IMR-90 (cell line): Measurements from ENCODE around the gene SDK1. TPM values are rescaled to one million over a fixed set of nuclear protein-coding genes. Genes with fewer than 3 reads are reported as not detected.

Experiments
- ATAC-seq: fragments of 200-7000 bp; cut with Tn5 transposase; 2 replicates; pipeline ENCODE4 v1.9.1; 2020; ENCODE audit warnings: low read depth, mild to moderate bottlenecking, moderate library complexity
- BruUV-seq: library from RNA; stranded (reverse); fragments of 400-500 nt; replicated peaks from 2 replicates; lab custom pipeline; 2021; lab: Mats Ljungman, UMichigan
- CTCF ChIA-PET: fragments of 300-600 bp; formaldehyde crosslinking; extraction: SDS; loops from one replicate; lab custom pipeline; 2021; ENCODE audit warnings: antibody characterized with exemption; lab: Yijun Ruan, JAX
- POLR2A ChIA-PET: fragments of 300-600 bp; sonication (Branson Sonifier 250); formaldehyde crosslinking; loops from one replicate; lab custom pipeline; 2022; ENCODE audit warnings: antibody characterized with exemption; ENCODE audit not compliant: unreplicated experiment; lab: Charles Lee
- DNase-seq: peaks from one replicate; pipeline ENCODE4 v3.0.0; 2013
- H2AFZ ChIP-seq: replicated peaks from 2 replicates; pipeline ENCODE3; 2013; ENCODE audit warnings: low read length, mild to moderate bottlenecking; ENCODE audit not compliant: poor library complexity
- H2AK5ac ChIP-seq: 2 replicates; pipeline ENCODE4 v1.6.1; 2013; ENCODE audit warnings: low read depth, low read length, inconsistent platforms
- H2AK9ac ChIP-seq: replicated peaks from 2 replicates; pipeline ENCODE3; 2013; ENCODE audit warnings: mild to moderate bottlenecking, low read depth, low read length, moderate library complexity; ENCODE audit not compliant: poor library complexity
- H2BK120ac ChIP-seq: 2 replicates; pipeline ENCODE4 v1.6.1; 2013; ENCODE audit warnings: low read depth, low read length, inconsistent platforms
- H2BK15ac ChIP-seq: 3 replicates; pipeline ENCODE4 v1.6.1; 2013; ENCODE audit warnings: low read depth, low read length, inconsistent platforms
- H2BK20ac ChIP-seq: 2 replicates; pipeline ENCODE4 v1.6.1; 2013; ENCODE audit warnings: low read depth, mild to moderate bottlenecking, inconsistent platforms, low read length, moderate library complexity
- H2BK5ac ChIP-seq: 2 replicates; pipeline ENCODE4 v1.6.1; 2013; ENCODE audit warnings: mild to moderate bottlenecking, low read depth, low read length, inconsistent platforms; ENCODE audit not compliant: poor library complexity, severe bottlenecking
- H3K14ac ChIP-seq: replicated peaks from 2 replicates; pipeline ENCODE4 v1.6.1; 2013; ENCODE audit warnings: low read depth, low read length, inconsistent platforms
- H3K18ac ChIP-seq: 2 replicates; pipeline ENCODE4 v1.6.1; 2013; ENCODE audit warnings: low read depth, low read length, control low read depth
- H3K23ac ChIP-seq: 2 replicates; pipeline ENCODE4 v1.6.1; 2013; ENCODE audit warnings: low read depth, low read length, inconsistent platforms
- H3K27ac ChIP-seq: 2 replicates; pipeline ENCODE4 v1.5.1; 2013; ENCODE audit warnings: mild to moderate bottlenecking, control low read depth, low read length; ENCODE audit not compliant: insufficient read depth
- H3K27me3 ChIP-seq: 2 replicates; pipeline ENCODE4 v1.6.1; 2013; ENCODE audit warnings: low read length; ENCODE audit not compliant: control insufficient read depth, insufficient read depth
- H3K36me3 ChIP-seq: 2 replicates; pipeline ENCODE4 v1.6.1; 2013; ENCODE audit warnings: low read length, mixed read lengths; ENCODE audit not compliant: control insufficient read depth, insufficient read depth
- H3K4ac ChIP-seq: 2 replicates; pipeline ENCODE4 v1.6.1; 2013; ENCODE audit warnings: low read depth, low read length, inconsistent platforms
- H3K4me1 ChIP-seq: 2 replicates; pipeline ENCODE4 v1.6.1; 2013; ENCODE audit warnings: low read length, mixed read lengths; ENCODE audit not compliant: control insufficient read depth, insufficient read depth
- H3K4me2 ChIP-seq: 2 replicates; pipeline ENCODE4 v1.6.1; 2013; ENCODE audit warnings: low read depth, mild to moderate bottlenecking, control low read depth, low read length, moderate library complexity
- H3K4me3 ChIP-seq: 2 replicates; pipeline ENCODE4 v1.5.1; 2013; ENCODE audit warnings: low read depth, mild to moderate bottlenecking, control low read depth, low read length, moderate library complexity; ENCODE audit not compliant: insufficient read depth
- H3K56ac ChIP-seq: 2 replicates; pipeline ENCODE4 v1.6.1; 2013; ENCODE audit warnings: low read length, inconsistent platforms; ENCODE audit not compliant: insufficient read depth; ENCODE audit errors: extremely low read depth
- H3K79me1 ChIP-seq, 2 experiments: 2 replicates each; pipeline ENCODE4 v1.6.1; 2013; ENCODE audit warnings: low read length in 2 of 2, inconsistent platforms in 1 of 2, low read depth in 1 of 2
- H3K9ac ChIP-seq: 2 replicates; pipeline ENCODE4 v1.6.1; 2013; ENCODE audit warnings: low read depth, low read length, control low read depth
- H3K9me1 ChIP-seq: 2 replicates; pipeline ENCODE4 v1.6.1; 2013; ENCODE audit warnings: low read length, inconsistent platforms; ENCODE audit not compliant: insufficient read depth
- H3K9me3 ChIP-seq: 2 replicates; pipeline ENCODE4 v1.6.1; 2013; ENCODE audit warnings: low read length; ENCODE audit not compliant: control insufficient read depth, insufficient read depth
- H4K20me1 ChIP-seq: 2 replicates; pipeline ENCODE4 v1.6.1; 2013; ENCODE audit warnings: low read length, inconsistent platforms; ENCODE audit not compliant: insufficient read depth
- H4K5ac ChIP-seq: 2 replicates; pipeline ENCODE4 v1.6.1; 2013; ENCODE audit warnings: mild to moderate bottlenecking, low read depth, low read length, control low read depth
- H4K8ac ChIP-seq, 2 experiments: 2 replicates each; pipeline ENCODE4 v1.6.1; 2013; ENCODE audit warnings: low read depth in 2 of 2, low read length in 2 of 2, control low read depth in 1 of 2, inconsistent platforms in 1 of 2
- H4K91ac ChIP-seq: 2 replicates; pipeline ENCODE4 v1.6.1; 2013; ENCODE audit warnings: low read depth, low read length, inconsistent platforms; ENCODE audit not compliant: insufficient read depth
- BHLHE40 ChIP-seq: fragments of 150-350 bp; IDR thresholded peaks from 2 replicates; pipeline ENCODE4 v1.6.1; 2016; ENCODE audit warnings: mild to moderate bottlenecking, low read depth, low read length
- CHD1 ChIP-seq: IDR thresholded peaks from 2 replicates; pipeline ENCODE4 v1.6.1; 2012; ENCODE audit warnings: low read depth, low read length, improper control_type of control experiment
- ELK1 ChIP-seq: fragments of 150-350 bp; IDR thresholded peaks from 2 replicates; pipeline ENCODE4 v1.6.1; 2016; ENCODE audit warnings: low read depth, mild to moderate bottlenecking, low read length, moderate library complexity, borderline replicate concordance
- MAFK ChIP-seq: IDR thresholded peaks from 2 replicates; pipeline ENCODE4 v1.6.1; 2012; ENCODE audit warnings: low read depth, low read length, improper control_type of control experiment
- RFX5 ChIP-seq: IDR thresholded peaks from 2 replicates; pipeline ENCODE4 v1.8.0; 2012; ENCODE audit warnings: low read depth, mild to moderate bottlenecking, low read length, moderate library complexity
- SMC3 ChIP-seq: fragments of 150-350 bp; IDR thresholded peaks from 2 replicates; pipeline ENCODE4 v1.6.1; 2016; ENCODE audit warnings: low read depth, mild to moderate bottlenecking, antibody characterized with exemption, low read length, moderate library complexity
- WGBS, 2 experiments: methylation state at CpG; one replicate each; pipeline versions ENCODE4 v1.1.5 to v1.1.7; 2013; ENCODE audit warnings: missing lambda C conversion rate in 2 of 2; ENCODE audit not compliant: insufficient read length in 1 of 2; ENCODE audit errors: extremely low coverage in 2 of 2; 5-methylcytosine and 5-hydroxymethylcytosine counted together
- dilution Hi-C: fragments of 300-500 bp; cut with HindIII; formaldehyde crosslinking; loops from one replicate; pipeline ENCODE4 v1.14.3; 2018; ENCODE audit warnings: low sequenced_read_pairs; ENCODE audit not compliant: unreplicated experiment
- in situ Hi-C: fragments of 300-500 bp; cut with MboI; formaldehyde crosslinking; loops from 3 replicates; pipeline ENCODE4 v1.14.3; 2019; ENCODE audit warnings: low sequenced_read_pairs, inconsistent platforms, mixed read lengths
- intact Hi-C: fragments of 100-400 bp; cut with micrococcal nuclease; formaldehyde crosslinking; loops from 2 replicates; pipeline ENCODE4 v1.10.0; 2022
- polyA plus RNA-seq, 3 experiments: library from polyadenylated mRNA; depleted of rRNA; stranded (reverse); fragments of >200 nt; gene quantifications; 2 replicates each; pipeline ENCODE4 v1.2.3, GENCODE V29; 2012; ENCODE audit warnings: low replicate concordance in 1 of 3
- total RNA-seq: library from RNA; depleted of rRNA; stranded (reverse); fragments of >200 nt; gene quantifications from 2 replicates; pipeline ENCODE4 v1.2.3, GENCODE V29; 2012

The SDK1 gene
- total and polyA plus RNA-seq, 2 of the 4 experiments (the other 2 are of a cell fraction): 1.5 to 1.6 TPM

GRCh38 chr7:4297165-4297917, 996.3 kb downstream of the SDK1 start:
- Histone ChIP-seq H3K23ac (no peak overlapping the region), H3K4me1 (no peaks in the 10 kb centered on the region), H3K9ac (no peak overlapping the region), H3K27me3 (no peaks in the 10 kb centered on the region), H2AK5ac (no peak overlapping the region), H3K4ac (no peak overlapping the region), H3K4me2 (no peak overlapping the region), H4K20me1 (no peaks in the 10 kb centered on the region), H3K9me1 (no peaks in the 10 kb centered on the region), H2AK9ac (no peak overlapping the region), H3K14ac (no peak overlapping the region), H3K9me3 (peaks cover 24% of the 10 kb centered on the region), H2BK15ac (no peak overlapping the region), H2BK120ac (no peak overlapping the region), H3K79me1 (no peaks in the 10 kb centered on the region), H3K18ac (no peak overlapping the region), H3K56ac (no peak overlapping the region), H3K36me3 (no peaks in the 10 kb centered on the region), H4K5ac (no peak overlapping the region), H2BK20ac (no peak overlapping the region), H3K27ac (no peak overlapping the region), H2BK5ac (no peak overlapping the region), H4K8ac (no peak overlapping the region), H2AFZ (no peak overlapping the region), H4K91ac (no peak overlapping the region), H3K4me3 (no peak overlapping the region)
- ChIA-PET CTCF (no interaction called here), POLR2A (no interaction called here)
- no peak for ATAC-seq
- dilution Hi-C loops (no loop called here), in situ Hi-C loops (no loop called here), intact Hi-C loops (no loop called here)
- TF ChIP-seq CHD1 (no peak), MAFK (no peak), BHLHE40 (no peak), ELK1 (no peak), RFX5 (no peak), SMC3 (no peak)
- no TSS peak for BruUV-seq
- no CpG with 5 or more reads among the region's 13 CpGs for WGBS, 2 experiments
- no peak for DNase-seq
